ENCODE data around the gene HIVEP3.

The HIVEP3 gene

DNA sequence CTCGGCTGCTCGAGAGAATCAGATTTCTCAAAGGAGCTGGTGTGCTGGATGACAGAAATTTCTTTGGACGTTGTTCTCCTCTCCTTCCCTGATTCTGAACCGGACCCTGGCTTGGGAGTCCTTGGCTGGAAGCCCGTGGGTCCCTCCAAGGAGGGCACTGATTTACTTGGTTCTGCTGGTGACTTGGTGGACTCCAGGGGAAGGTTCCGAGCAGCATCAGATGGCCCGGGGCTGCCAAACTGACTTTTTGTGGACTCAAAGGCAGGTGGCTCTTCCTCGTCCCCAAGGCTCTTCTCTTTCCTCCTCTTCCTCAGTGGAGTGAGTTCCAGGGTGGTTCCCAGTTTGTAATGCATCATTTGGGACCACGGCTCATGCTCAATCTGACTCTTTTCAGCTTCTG, 336.4 kb downstream of the HIVEP3 start:
- no peak for DNase-seq (ENCODE audit: low read depth)

DNA sequence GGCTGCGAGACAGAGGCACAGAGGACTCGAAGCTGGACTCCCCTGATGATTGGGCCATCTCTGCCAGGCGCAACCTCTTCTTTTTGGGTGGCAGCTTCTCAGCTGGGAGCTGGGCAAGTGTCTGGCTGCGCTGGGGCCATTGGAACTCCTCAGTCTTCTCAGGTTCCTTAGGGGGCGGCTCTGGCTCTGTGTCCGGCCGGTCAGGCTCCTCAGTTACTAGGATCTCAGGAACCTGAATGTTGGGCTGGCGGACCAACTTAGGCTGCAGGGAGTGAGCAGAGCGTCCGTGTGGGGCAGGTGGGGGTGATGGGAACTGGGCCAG, 336.8 kb downstream of the HIVEP3 start:
- DNase-seq (ENCODE audit: low read depth): no peak

- DNase-seq (ENCODE audit: low read depth): no peak
Observed at GRCh38 chr1:41581216-41582003, 337.3 kb downstream of the HIVEP3 start.

DNA sequence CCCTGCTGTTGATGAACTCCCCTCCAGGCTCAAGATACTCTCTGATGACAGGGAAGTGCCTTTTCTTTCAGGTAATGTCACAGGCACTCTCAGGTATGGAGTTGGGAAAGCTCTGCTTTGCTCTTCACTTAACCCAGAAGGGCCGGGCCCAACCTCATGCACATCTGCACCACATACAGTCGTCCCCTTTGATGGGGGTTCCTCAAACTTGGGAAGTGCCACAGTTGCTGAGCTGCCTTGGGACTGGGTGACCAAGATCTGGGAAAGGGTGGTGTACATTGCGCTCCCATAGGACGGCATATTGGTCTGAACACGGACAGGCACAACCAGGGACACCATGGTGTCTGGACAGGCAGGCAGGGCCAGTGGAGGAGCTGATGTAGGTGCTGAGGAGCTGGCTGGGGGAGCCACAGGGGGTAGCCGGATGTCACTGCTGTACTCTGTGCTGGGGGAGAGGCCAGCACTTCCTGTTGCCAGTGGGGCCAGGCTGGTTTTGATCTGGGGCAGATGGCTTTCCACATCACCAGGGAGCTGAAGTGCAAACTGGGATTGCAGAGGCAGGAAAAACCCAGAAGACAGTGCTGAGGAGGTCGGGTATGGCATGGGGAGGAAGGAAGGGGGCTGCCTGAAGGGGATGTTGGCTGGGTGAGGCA, 338.1 kb downstream of the HIVEP3 start:
- DNase-seq (ENCODE audit: low read depth): no peak

DNA sequence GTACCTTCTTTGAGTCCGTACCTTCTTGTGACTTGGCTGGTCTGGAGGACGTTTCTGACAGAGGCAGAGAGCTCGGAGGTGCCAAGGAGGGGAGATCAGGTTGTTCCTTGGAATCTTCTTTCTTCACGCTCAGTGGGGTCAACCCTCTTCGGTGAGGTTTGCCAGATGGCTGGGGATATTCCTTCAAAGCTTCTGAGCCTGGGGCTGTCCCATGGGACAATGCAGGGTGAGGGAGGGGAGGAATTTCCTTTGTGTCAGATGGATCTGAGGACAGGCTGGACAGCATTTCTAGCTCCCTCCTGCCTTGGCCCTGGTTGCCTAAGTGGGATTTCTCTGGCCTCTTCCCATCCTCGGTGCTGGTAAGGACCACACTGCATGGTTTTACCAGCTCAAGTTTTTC, 338.7 kb downstream of the HIVEP3 start:
- no peak for DNase-seq (ENCODE audit: low read depth)

DNA sequence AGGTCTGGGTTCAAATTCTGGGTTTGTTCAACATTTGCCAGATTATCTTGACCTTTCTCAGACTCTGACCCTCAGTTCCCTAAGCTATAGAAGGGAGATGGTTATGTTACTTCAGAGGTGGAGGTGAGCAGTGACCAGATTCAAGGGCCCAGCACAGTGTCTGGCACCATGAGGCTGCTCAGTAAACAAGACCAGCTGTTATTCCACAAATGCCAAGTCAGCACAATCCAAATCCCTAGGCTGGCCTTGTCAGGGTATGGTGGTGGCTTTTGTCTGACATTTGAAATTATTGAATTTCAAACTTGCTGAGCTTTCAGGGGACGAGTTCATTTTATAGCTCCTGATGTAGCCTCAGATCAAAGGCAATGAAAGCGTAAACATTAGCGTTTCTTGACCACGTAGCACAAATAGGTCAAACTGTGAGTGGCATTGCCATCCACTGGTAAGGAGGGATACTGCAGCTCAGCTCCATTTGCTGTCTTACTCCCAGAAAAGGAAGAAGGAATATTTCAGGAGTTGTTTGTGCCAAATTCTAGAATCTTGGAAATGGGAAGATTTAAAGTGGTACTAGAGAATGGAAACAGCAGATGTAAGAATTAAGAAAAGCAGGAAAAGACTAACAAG, 339.9 kb downstream of the HIVEP3 start:
- DNase-seq (ENCODE audit: low read depth): no peak

GRCh38 chr1:41576620-41577019, 342.1 kb downstream of the HIVEP3 start:
- no peak for DNase-seq (ENCODE audit: low read depth)

GRCh38 chr1:41576206-41576605, 342.5 kb downstream of the HIVEP3 start:
- DNase-seq (ENCODE audit: low read depth): no peak

- DNase-seq (ENCODE audit: low read depth): no peak
Observed at GRCh38 chr1:41574842-41575241, 343.9 kb downstream of the HIVEP3 start.

DNA sequence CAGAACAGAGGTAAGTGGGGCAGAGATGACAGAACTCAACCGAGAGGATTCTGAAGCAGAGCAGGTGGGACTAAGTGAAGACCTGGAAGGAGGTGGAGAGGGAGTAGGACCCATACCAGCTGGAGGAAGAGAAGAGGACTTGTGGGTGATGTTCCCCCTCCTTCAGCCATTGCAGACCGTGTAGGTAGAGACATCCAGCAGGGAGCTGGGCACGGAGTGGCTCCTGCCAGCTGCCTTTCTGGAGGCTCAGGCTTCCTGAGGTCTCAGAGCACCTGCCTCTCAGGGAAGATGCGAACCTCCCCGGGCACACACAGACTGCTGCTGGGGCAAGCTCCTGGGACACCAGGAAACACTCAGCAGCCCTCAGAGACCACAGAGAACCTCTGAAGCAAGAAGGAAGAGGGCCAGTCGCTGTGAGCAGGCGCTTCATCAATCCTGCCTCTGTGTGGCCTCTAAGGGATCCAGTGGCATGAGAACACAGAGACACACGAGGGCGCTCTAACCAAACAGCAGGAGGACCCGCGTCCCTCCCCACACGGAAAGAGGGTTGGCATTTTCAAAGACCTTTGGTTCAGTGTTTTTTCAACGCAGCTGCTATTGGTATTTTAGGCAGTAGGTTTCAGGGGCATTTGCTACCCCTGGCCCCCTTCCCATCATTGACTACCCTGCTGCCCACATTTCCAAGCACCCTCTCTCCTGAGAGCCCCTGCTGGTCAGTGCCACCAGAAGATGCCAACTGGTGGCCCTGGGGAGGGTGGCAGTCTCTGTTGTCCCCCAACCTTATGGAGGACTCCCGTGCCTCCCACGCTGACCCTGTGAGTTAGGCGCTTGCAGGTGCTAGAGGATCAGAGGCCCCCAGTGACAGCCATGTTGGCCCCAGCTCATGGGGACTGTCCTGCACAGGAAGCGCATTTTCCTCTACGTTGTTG, 344.7 kb downstream of the HIVEP3 start:
- DNase-seq (ENCODE audit: low read depth): peak; percentile 51

DNA sequence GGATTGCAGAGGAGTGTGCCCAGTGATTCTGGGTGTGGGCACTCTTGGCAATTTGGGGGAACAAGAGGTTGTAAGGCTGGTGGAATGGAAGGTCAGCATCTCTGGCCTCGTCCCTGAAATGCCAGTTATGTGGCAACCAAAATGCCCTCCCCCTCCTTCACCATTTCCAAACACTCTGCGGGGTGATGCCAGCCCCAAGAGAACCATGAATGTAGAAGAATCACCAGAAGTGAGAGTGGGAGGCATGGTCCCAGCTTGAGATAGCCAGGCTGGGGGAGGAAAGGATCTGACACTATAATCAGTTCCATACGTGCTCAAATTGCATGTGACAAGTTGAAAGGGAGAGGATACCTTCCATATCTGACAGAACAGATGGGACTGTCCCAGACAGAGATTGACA, 345.5 kb downstream of the HIVEP3 start:
- no peak for DNase-seq (ENCODE audit: low read depth)

GRCh38 chr1:41572224-41572623, 346.5 kb downstream of the HIVEP3 start:
- no peak for DNase-seq (ENCODE audit: low read depth)

- DNase-seq (ENCODE audit: low read depth): no peak
Observed at GRCh38 chr1:41571041-41571440, 347.7 kb downstream of the HIVEP3 start.

DNA sequence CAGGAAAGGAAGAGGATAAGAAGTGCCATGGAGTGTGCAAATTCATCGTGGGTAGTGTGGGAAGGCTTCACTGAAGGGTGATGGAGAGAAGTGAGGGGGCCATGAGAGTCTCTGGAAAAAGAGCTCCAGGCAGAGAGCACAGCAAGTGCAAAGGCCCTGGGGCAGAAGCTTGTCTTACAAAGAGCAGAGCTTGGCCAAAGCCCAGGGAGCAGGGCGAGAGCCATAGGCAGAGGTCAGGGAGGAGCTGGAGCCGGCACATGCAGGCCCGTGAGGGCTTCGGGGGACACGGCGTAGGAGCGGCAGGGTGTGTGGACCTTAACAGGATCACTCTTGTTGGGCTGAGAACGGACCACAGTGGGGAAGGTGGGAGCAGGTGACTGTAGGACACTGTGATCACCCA, 350.5 kb downstream of the HIVEP3 start:
- DNase-seq (ENCODE audit: low read depth): no peak

GRCh38 chr1:41566969-41567368, 351.8 kb downstream of the HIVEP3 start:
- DNase-seq (ENCODE audit: low read depth): no peak

DNA sequence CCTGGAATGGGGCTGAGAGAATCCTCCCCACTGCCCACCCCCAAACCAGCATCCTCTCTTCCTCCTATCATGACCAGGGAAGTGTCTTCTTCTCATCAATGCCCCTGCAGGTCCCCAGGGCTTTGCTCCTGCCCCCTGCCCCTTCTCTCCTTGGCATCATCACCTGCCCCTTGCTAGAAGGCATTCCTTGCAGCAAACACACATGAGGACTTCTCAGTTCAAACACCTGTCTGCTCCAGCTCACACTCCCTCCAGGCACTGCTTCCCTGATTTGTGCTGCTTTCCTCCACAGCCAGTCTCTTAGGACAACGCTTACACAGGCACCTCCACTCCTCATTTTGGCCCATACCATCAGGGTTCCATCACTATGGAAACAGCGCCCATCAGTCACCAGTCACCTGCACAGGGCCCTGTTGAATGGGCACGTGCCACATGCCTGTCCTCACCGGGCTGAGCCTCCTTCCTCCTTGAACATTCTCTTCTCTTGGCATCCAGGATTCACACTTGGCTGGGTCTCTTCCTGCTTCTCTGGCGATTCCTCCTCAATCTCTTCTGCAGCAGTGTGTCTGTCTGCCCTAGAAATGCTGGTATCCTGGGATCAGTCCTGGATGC, 352.3 kb downstream of the HIVEP3 start:
- DNase-seq (ENCODE audit: low read depth): no peak

- DNase-seq (ENCODE audit: low read depth): no peak
Observed at GRCh38 chr1:41564741-41565475, 353.8 kb downstream of the HIVEP3 start.

- DNase-seq (ENCODE audit: low read depth): no peak
Observed at GRCh38 chr1:41562328-41562727, 356.4 kb downstream of the HIVEP3 start.

GRCh38 chr1:41560931-41561330, 357.8 kb downstream of the HIVEP3 start:
- DNase-seq (ENCODE audit: low read depth): no peak

- no peak for DNase-seq (ENCODE audit: low read depth)
Observed at GRCh38 chr1:41560496-41560895, 358.2 kb downstream of the HIVEP3 start.

- no peak for DNase-seq (ENCODE audit: low read depth)
Observed at GRCh38 chr1:41559331-41559730, 359.4 kb downstream of the HIVEP3 start.

Data from HS-5 (cell line).